Measurements from ENCODE around the gene GABRB2.

- TF ChIP-seq EZH2 (IDR thresholded peaks at IDR 0.05; ENCODE audit: insufficient read depth, low read length) (no peak), CTCF (IDR thresholded peaks at IDR 0.05; ENCODE audit: insufficient read depth, low read depth, low read length) (no peak)
Measured at GRCh38 chr5:161399996-161400562, 146.4 kb downstream of the GABRB2 start.

Data from astrocyte (in vitro differentiated cells and primary cell).